ENCODE results near the gene RASSF3.

RASSF3 gene

DNA sequence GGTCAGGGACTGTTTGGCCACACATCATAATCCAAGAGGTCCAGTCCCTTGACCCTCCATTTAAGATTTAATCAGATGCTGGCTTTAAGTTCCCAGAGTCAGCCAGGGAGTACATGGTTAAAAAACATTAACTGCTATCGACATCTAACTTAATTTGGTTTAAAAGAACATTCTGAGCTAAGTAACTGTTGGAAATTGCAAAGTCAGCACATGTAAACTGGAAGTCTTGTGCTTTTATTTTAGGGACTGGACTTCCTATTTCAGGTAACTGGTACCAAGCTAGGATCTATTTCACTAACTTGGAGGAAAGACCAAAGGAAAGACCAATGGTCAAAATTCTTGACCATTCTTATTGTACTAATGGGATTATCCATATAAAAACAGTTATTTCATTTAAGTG, 108.4 kb downstream of the RASSF3 start:
- H3K27ac ChIP-seq (replicated peaks): no peak overlapping the region
- TF ChIP-seq, protein P1, sequence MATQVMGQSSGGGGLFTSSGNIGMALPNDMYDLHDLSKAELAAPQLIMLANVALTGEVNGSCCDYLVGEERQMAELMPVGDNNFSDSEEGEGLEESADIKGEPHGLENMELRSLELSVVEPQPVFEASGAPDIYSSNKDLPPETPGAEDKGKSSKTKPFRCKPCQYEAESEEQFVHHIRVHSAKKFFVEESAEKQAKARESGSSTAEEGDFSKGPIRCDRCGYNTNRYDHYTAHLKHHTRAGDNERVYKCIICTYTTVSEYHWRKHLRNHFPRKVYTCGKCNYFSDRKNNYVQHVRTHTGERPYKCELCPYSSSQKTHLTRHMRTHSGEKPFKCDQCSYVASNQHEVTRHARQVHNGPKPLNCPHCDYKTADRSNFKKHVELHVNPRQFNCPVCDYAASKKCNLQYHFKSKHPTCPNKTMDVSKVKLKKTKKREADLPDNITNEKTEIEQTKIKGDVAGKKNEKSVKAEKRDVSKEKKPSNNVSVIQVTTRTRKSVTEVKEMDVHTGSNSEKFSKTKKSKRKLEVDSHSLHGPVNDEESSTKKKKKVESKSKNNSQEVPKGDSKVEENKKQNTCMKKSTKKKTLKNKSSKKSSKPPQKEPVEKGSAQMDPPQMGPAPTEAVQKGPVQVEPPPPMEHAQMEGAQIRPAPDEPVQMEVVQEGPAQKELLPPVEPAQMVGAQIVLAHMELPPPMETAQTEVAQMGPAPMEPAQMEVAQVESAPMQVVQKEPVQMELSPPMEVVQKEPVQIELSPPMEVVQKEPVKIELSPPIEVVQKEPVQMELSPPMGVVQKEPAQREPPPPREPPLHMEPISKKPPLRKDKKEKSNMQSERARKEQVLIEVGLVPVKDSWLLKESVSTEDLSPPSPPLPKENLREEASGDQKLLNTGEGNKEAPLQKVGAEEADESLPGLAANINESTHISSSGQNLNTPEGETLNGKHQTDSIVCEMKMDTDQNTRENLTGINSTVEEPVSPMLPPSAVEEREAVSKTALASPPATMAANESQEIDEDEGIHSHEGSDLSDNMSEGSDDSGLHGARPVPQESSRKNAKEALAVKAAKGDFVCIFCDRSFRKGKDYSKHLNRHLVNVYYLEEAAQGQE (IDR thresholded peaks at IDR 0.05; ENCODE audit: insufficient replicate concordance, low read depth): no peak
- TF ChIP-seq SPI1 (IDR thresholded peaks at IDR 0.05; ENCODE audit: borderline replicate concordance, low read depth): no peak
- no peak overlapping the region for H3K4me3 ChIP-seq (replicated peaks; ENCODE audit: insufficient read depth, low read length)
- no peaks in the 10 kb centered on the region for H3K27me3 ChIP-seq (ENCODE audit: insufficient read depth, poor library complexity, severe bottlenecking)
- no peak for DNase-seq (ENCODE audit: low read depth in 1 of 2, low spot score in 1 of 2)

DNA sequence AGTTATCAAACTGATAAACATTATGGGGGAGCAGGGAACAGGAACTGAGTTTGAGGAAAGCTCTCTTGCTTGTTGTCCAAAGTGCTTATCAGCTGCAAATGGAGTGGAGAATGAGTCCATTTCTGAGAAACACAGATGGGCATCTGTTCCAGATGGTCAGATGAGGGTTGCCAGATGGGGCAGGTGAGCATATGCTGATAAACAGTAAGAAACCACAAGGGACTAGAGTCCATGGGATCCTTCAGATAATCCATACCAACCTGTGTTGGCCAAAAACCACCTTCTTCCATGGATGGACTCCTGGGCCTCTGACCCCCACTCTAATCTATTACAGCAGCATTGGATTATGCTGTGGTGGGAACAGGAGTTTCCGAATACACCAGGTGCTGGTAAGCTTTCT, 110.6 kb downstream of the RASSF3 start:
- Histone ChIP-seq H3K4me3 (replicated peaks; ENCODE audit: insufficient read depth, low read length) (no peak overlapping the region), H3K27me3 (ENCODE audit: insufficient read depth, poor library complexity, severe bottlenecking) (no peaks in the 10 kb centered on the region), H3K27ac (replicated peaks) (no peak overlapping the region)
- DNase-seq (ENCODE audit: low read depth in 1 of 2, low spot score in 1 of 2): no peak
- TF ChIP-seq POLR2AphosphoS5 (IDR thresholded peaks at IDR 0.05; ENCODE audit: low read depth): no peak
- no peak for TF ChIP-seq GABPA (IDR thresholded peaks at IDR 0.05; ENCODE audit: low read depth)
- TF ChIP-seq, protein P1 (IDR thresholded peaks at IDR 0.05; ENCODE audit: insufficient replicate concordance, low read depth): no peak
- TF ChIP-seq, protein P2, sequence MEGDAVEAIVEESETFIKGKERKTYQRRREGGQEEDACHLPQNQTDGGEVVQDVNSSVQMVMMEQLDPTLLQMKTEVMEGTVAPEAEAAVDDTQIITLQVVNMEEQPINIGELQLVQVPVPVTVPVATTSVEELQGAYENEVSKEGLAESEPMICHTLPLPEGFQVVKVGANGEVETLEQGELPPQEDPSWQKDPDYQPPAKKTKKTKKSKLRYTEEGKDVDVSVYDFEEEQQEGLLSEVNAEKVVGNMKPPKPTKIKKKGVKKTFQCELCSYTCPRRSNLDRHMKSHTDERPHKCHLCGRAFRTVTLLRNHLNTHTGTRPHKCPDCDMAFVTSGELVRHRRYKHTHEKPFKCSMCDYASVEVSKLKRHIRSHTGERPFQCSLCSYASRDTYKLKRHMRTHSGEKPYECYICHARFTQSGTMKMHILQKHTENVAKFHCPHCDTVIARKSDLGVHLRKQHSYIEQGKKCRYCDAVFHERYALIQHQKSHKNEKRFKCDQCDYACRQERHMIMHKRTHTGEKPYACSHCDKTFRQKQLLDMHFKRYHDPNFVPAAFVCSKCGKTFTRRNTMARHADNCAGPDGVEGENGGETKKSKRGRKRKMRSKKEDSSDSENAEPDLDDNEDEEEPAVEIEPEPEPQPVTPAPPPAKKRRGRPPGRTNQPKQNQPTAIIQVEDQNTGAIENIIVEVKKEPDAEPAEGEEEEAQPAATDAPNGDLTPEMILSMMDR (IDR thresholded peaks at IDR 0.05; ENCODE audit: insufficient read depth, low read length): no peak
- TF ChIP-seq SPI1 (IDR thresholded peaks at IDR 0.05; ENCODE audit: borderline replicate concordance, low read depth): no peak

DNA sequence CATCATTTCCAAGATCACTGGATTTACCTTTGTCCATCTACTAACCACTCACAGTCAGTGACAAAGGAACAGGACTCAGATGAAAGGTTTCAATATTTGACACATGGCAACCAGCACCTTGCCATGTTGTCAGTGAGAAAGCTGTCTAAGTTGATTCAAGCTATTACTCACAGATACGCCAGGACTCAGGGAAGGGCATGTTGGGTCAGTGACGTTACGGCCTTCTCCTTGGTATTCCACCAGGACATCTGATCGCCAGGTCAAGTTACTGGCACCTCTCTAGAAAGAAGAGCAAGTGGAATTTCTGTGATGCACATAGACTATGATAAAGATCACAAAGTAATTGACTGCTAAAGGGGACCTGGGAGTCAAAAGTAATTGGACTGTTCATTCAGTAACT, 112.5 kb downstream of the RASSF3 start:
- no peak for DNase-seq (ENCODE audit: low read depth in 1 of 2, low spot score in 1 of 2)
- H3K27ac ChIP-seq (replicated peaks): no peak overlapping the region
- TF ChIP-seq SPI1 (IDR thresholded peaks at IDR 0.05; ENCODE audit: borderline replicate concordance, low read depth): no peak
- TF ChIP-seq GABPA (IDR thresholded peaks at IDR 0.05; ENCODE audit: low read depth): no peak
- TF ChIP-seq, protein P1 (IDR thresholded peaks at IDR 0.05; ENCODE audit: insufficient replicate concordance, low read depth): no peak
- no peak for TF ChIP-seq POLR2AphosphoS5 (IDR thresholded peaks at IDR 0.05; ENCODE audit: low read depth)
- no peaks in the 10 kb centered on the region for H3K27me3 ChIP-seq (ENCODE audit: insufficient read depth, poor library complexity, severe bottlenecking)
- H3K4me3 ChIP-seq (replicated peaks; ENCODE audit: insufficient read depth, low read length): no peak overlapping the region

DNA sequence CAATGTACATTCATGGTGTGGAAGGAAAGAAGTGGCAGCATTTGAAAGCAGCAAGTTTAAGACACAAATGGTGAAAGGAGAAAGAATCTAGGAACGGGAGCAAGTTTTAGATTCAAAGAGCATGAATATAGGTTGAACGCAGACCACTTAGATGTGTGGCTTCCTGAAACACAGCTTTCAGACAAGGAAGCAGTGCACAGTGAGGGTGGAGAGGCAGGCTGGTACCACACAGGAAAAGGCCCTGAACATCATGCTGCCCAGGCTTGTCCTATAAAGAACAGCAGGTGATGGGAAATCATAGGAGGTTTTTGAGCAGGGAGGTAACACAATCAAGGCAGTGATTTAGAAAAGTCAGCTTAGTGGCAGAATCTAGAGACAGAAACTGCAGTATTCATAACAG, 113.3 kb downstream of the RASSF3 start:
- no peak for TF ChIP-seq SPI1 (IDR thresholded peaks at IDR 0.05; ENCODE audit: borderline replicate concordance, low read depth)
- no peak for TF ChIP-seq POLR2AphosphoS5 (IDR thresholded peaks at IDR 0.05; ENCODE audit: low read depth)
- TF ChIP-seq, protein P2 (IDR thresholded peaks at IDR 0.05; ENCODE audit: insufficient read depth, low read length): no peak
- TF ChIP-seq, protein P1 (IDR thresholded peaks at IDR 0.05; ENCODE audit: insufficient replicate concordance, low read depth): no peak
- TF ChIP-seq GABPA (IDR thresholded peaks at IDR 0.05; ENCODE audit: low read depth): no peak
- no peak for DNase-seq (ENCODE audit: low read depth in 1 of 2, low spot score in 1 of 2)
- H3K4me3 ChIP-seq (replicated peaks; ENCODE audit: insufficient read depth, low read length): no peak overlapping the region
- H3K27ac ChIP-seq (replicated peaks): no peak overlapping the region
- H3K27me3 ChIP-seq (ENCODE audit: insufficient read depth, poor library complexity, severe bottlenecking): no peaks in the 10 kb centered on the region

Data from HL-60 (cell line).